T-helper 1 cell (primary cell): ENCODE measurements around the gene SERP2.

Experiments used
- DNase-seq, 5 donors: peaks; one replicate each; pipeline ENCODE4 v3.0.0-alpha.2; 2012 to 2020

The SERP2 gene

DNA sequence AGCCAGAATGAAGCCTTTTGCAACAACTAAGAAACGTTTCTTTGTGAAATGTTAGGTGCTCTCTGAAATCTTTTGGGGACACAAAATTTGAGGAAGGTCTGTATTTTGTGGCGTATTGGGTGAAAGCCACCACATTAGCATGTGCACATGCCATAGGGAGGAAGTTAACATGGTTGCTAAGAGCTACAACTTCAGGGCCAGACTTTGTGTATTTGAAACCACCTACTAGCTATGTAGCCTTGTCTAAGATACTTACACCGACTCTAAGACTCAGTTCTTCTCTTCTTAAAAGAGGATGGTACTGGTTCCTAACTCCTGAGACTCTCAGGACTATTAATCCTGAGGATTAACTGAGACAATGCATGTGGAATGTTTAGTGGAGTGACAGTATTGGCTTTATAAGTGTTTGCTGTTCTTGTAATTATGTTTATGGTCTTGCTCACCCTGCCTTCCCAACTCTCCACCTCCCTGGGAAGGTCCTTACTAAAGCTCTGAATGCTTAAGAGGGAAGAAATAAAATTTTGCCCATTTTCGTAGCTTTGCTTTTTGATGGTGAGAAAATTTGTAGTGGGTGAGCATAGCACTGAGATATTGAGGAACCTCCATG, 15.5 kb downstream of the SERP2 start:
- no peak for DNase-seq

- DNase-seq = no peak
Observed at GRCh38 chr13:44389876-44390275, 16.3 kb downstream of the SERP2 start.

GRCh38 chr13:44393391-44393790, 19.8 kb downstream of the SERP2 start:
- no peak for DNase-seq

DNA sequence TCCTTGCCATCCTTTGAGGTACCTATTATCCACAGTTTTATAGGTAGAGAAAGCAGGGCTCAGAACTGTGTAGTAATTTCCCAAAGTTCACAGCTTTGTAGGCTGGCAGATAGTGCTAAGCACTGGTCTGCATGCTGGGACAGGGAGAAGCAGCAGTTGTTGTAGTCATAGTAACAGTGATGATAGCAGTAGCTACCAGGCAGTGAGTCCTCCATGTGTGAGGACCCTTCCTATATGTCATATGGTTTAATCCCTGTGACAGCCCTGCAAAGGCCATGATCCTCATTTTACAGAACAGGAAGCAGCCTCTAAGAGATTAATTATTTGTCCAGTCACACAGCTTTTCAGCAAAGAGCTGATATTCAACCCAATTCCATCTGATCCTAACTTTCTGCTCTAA, 21.0 kb downstream of the SERP2 start:
- DNase-seq = no peak

DNA sequence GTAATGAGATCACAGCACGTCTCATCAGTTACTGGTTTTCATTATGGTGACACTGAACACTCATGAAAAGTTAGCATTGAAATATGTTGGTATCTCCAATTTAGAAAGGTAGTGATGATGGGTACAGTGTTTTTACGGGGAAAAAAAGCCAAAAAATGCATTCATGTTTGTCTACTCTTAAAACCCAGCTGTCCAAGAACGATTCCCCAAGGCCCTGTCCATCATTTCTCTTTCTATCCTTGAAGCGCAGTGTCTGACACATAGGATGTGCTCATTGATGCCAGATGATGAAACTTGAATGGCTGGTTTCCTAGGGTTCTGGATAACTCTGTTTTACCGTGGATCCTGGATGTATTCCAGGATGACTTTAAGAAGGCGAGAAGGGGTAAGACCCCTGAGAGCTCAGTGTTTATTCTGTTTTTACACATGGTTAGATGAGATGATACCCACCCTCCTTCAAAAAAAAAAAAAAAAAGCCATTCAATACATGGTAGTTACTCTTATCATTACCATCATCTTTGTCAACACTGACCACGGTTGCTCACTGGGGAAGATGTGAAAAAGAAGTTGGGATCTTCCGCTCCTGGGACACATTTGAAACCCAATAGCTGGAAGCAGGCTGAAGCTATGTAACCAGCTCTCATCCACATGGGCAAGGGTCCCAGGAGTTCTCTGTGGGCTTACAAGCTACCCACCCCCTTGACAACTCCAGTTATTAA, 22.5 kb downstream of the SERP2 start:
- DNase-seq = no peak

- DNase-seq = no peak
Observed at GRCh38 chr13:44396701-44397580, 23.3 kb downstream of the SERP2 start.

GRCh38 chr13:44397766-44398223, 24.2 kb downstream of the SERP2 start:
- DNase-seq = no peak

GRCh38 chr13:44398606-44399005, 25.0 kb downstream of the SERP2 start:
- no peak for DNase-seq

- DNase-seq = no peak
Observed at GRCh38 chr13:44399074-44399473, 25.4 kb downstream of the SERP2 start.

DNA sequence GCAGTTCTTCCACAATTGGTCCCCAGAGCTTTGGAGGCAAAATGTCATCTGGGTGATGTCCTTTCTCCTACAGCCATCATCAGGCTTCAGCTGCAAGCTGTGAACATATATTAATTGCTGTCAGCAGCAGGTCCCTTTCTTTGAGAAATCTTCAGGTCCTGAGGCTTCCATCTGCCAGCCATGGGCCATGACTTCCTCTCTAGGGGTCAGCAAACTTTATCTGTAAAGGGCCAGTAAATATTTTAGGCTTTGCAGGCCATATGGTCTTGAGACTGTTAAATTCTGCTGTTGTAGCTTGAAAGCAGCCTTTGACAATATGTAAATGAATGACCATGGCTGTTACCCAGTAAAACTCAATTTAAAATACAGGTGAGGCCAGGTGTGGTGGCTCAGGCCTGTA, 27.1 kb downstream of the SERP2 start:
- DNase-seq = no peak

- DNase-seq = no peak
Observed at GRCh38 chr13:44401577-44401976, 28.0 kb downstream of the SERP2 start.

DNA sequence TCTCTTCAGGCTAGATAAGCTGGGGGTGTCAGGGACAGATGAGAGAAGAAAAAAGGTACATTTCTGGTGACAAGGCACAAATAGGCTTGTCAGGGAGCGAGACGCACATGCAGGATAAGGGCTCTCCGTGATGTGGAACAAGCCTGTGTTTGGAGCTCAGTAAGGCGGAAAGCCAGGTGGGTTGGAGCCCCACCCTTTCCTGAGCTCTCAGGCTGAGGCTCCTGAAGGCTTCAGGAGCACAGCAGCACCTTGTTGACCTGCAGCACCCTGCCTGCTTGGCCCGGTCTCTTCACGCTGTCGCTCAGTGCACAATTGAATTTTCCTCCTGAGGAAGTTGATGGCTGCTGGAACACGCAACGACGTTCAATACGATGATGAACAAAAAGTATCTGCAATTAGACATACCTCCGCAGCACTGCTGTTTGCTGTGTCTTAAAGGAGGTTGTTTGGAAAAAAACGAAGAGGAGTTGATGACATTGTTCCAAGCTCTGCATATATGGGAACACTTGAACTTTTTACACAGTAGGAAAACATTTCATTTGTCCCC, 29.3 kb downstream of the SERP2 start:
- no peak for DNase-seq

DNA sequence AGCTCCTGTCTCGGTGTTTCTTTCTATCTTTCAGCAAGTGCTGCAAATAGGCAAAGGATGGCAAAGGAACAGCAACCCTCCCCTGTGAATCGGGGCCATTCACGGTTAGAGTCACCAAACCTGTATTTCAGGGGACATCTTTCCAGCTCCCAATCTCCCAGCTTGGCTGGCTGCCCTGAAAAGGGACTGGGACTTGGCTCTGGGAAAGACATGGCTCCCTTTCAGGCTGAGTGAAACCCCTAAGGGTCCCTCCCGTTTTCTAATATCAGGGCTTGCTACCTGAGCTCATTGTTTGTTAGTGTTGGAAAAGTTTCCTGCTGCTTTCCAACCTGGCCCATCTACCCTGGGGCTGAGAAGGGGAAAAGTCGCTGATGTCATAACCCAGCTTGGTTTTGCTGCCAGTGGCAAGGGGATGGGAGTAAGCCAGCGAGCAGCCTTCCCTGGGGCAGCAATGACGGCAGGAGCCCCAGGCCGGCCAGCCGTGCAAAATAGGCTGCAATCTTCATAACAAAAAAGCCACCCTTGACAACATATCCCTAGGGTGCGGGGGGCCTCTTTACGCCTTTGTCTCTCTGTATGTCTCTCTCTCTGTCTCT, 29.9 kb downstream of the SERP2 start:
- DNase-seq = no peak

- DNase-seq = no peak
Observed at GRCh38 chr13:44404261-44405132, 30.9 kb downstream of the SERP2 start.

DNA sequence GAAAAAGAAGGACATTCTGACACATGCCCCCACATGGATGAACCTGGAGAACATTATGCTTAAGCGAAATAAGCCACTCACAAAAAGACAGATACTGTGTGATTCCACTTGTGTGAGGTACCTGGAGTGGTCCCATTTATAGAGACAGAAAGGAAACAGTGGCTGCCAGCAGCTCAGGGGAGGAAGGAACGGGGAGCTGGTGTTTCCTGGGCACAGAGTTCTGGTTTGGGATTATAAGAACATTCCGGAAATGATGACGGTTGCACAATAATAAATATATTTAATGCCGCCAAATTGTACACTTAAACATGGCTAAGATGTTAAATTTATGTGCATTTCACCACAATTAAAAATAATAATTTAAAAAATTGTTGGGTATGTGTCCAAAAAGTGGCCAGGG, 33.0 kb downstream of the SERP2 start:
- DNase-seq = no peak

GRCh38 chr13:44407379-44407778, 33.8 kb downstream of the SERP2 start:
- no peak for DNase-seq

DNA sequence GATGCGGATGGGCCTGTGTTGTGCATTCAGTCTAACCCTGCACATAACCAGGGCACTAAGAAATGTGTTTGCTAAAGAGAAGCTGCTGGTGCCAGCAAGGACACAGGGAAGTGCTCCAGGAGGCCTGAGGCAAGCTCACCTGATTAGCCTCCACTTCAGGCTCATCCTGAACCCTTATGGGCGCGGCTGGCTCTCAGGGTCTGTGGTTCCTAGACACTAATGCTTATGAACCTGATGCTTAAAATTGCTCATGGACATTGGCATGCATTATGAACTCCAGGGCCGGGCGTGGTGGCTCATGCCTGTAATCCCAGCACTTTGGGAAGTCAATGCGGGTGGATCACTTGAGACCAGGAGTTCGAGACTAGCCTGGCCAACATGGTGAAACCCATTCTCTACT, 34.3 kb downstream of the SERP2 start:
- no peak for DNase-seq

DNA sequence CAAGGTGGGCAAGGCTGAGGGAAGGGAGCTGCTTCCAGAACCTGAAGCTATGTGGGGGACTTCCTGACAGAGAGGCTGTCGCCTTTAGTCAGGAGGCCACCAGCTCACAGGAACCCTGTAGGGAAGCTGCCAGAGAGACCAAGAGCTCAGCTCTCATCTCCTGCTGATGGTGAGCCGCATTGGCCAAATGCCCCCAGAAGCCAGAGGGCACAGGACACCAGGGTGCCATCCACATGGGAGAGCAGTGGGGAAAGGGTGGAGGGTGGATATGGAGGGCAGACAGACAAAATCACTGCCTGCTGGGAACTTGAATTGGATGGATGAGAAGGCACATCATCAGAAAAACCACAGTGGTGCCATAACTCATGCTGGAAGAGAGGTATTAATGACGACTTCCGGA, 36.0 kb downstream of the SERP2 start:
- no peak for DNase-seq

DNA sequence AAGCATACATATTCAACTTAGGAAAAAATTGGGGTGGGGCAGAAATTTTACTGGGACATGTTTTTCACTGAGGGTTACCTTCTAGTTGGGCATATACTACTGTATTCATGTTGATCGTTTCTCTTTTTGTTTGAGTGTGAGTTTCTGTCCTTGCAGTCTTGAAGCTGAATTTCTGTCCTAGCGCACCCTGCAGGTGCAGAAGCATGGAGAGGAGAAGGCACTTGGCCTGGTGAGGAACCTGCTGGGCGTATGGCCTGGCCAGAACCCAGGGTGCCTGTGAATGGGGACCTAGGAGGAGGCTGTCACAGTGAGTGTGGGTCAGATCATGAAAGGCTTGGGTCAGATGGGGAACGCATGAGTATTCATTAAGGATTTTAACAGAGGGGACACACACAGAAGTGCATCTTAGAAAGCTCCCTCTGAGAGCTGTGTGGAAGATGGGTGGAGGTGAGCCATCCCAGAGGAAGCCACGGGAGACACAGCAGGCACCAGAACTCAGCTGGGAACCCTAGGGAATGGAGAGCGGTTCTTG, 36.8 kb downstream of the SERP2 start:
- DNase-seq = no peak

DNA sequence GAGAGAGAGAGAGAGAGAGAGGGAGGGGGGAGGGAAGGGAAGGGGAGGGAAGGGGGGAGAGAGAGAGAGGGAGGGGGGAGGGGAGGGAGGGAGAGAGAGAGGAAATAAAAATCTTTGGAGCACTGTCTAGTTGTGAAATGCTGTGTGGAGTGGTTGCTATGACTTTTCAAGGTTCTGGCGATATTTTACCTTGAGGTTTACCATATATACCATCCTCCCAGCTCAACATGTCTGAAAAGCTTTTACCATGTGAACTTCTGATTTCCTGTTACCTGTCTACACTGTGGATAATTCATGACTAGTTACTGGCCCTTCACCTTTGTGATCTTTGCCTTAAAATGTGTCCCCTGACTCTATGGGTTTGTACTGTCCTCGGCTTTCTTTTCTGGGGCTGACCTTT, 38.2 kb downstream of the SERP2 start:
- no peak for DNase-seq

- no peak for DNase-seq
Observed at GRCh38 chr13:44412346-44412935, 38.8 kb downstream of the SERP2 start.
